Liver (tissue), 3 donors: ENCODE data around the gene MSH5.

Source experiments
- MAX ChIP-seq: IDR thresholded peaks from 2 replicates; pipeline ENCODE4 v1.6.1; 2016; ENCODE audit warnings: antibody characterized with exemption
- RAD21 ChIP-seq, 2 donors: IDR thresholded peaks; 2 replicates each; pipeline ENCODE4 v1.6.1; 2016; ENCODE audit warnings: antibody characterized with exemption in 2 of 2, mild to moderate bottlenecking in 2 of 2
- REST ChIP-seq: IDR thresholded peaks from 2 replicates; pipeline ENCODE4 v1.6.1; 2016; ENCODE audit warnings: antibody characterized with exemption, mild to moderate bottlenecking
- TF ChIP-seq, protein P1 (sequence below): fragments of 150-350 bp; IDR thresholded peaks from 2 replicates; pipeline ENCODE4 v1.5.1; 2017; ENCODE audit warnings: improper control_type of control experiment, low read depth, low read length; ENCODE audit not compliant: missing input control
- donor health status: healthy.
- donor health status: healthy.

DNA sequence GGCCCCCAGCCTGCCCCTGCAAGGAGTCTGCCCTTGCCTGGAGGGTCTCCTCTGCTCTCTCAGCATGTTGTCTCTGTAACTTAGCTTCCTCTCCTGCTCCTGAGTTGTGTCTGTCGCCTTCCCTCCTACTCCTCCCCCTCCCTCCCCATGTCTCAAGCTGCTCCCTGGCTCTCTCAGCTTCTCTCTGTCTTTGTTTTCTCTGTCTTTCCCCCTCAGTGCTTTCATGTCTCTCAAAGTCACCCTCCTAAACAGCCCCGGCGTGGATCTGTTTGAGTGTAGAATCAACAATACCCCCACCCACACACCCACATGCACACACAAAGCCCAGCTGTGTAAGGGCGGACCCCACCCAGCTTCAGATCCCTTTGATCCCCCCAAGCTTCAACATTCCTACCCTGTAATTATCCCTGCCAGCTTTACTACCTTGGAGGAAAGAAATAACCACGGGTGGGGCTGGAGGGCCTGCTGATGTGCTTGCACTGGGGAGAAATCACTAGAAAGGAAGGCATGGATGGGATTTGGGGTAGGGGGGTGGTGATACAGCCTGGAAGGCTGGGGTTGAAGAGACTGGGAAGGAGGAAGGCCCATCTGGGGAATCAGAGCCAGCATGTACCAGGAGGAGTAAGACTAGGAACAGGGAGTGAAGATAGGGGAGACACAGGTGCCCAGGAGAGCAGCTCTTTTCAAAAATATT is 25.7 kb upstream of the MSH5 start:
- TF ChIP-seq, protein P1, sequence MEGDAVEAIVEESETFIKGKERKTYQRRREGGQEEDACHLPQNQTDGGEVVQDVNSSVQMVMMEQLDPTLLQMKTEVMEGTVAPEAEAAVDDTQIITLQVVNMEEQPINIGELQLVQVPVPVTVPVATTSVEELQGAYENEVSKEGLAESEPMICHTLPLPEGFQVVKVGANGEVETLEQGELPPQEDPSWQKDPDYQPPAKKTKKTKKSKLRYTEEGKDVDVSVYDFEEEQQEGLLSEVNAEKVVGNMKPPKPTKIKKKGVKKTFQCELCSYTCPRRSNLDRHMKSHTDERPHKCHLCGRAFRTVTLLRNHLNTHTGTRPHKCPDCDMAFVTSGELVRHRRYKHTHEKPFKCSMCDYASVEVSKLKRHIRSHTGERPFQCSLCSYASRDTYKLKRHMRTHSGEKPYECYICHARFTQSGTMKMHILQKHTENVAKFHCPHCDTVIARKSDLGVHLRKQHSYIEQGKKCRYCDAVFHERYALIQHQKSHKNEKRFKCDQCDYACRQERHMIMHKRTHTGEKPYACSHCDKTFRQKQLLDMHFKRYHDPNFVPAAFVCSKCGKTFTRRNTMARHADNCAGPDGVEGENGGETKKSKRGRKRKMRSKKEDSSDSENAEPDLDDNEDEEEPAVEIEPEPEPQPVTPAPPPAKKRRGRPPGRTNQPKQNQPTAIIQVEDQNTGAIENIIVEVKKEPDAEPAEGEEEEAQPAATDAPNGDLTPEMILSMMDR = no peak
- no peak for TF ChIP-seq MAX
- no peak for TF ChIP-seq RAD21 (IDR thresholded peaks at IDR 0.05)
- TF ChIP-seq REST = no peak
